OCI-LY1 (cell line): ENCODE data around the gene RABGAP1.

ENCODE experiments used
- H2AFZ ChIP-seq: fragments of 200-600 bp; sonication (generic), shearing (Covaris generic); 2 replicates; pipeline ENCODE4 v1.6.0; 2014; ENCODE audit warnings: antibody characterized with exemption, mild to moderate bottlenecking, low read length
- H3F3A ChIP-seq: fragments of 200-600 bp; sonication (generic), shearing (Covaris generic); 2 replicates; pipeline ENCODE4 v1.6.0; 2014; ENCODE audit warnings: mild to moderate bottlenecking, antibody characterized with exemption, low read length, moderate library complexity; ENCODE audit not compliant: insufficient read depth
- H3K27ac ChIP-seq: fragments of 200-600 bp; sonication (generic); 2 replicates; pipeline ENCODE4 v1.5.1; 2014; ENCODE audit warnings: low read length, mixed run types, mild to moderate bottlenecking, low read depth; ENCODE audit not compliant: poor library complexity, severe bottlenecking
- H3K27me3 ChIP-seq: fragments of 200-600 bp; sonication (generic); 2 replicates; pipeline ENCODE4 v1.6.0; 2014; ENCODE audit warnings: antibody characterized with exemption, mild to moderate bottlenecking, low read length, moderate library complexity; ENCODE audit not compliant: insufficient read depth
- H3K36me3 ChIP-seq: fragments of 200-600 bp; sonication (generic); 2 replicates; pipeline ENCODE4 v1.6.1; 2014; ENCODE audit warnings: mild to moderate bottlenecking, antibody characterized with exemption, low read length, moderate library complexity, mixed read lengths; ENCODE audit not compliant: insufficient read depth
- H3K4me1 ChIP-seq: fragments of 200-600 bp; sonication (generic); 2 replicates; pipeline ENCODE4 v1.5.1; 2014; ENCODE audit warnings: mild to moderate bottlenecking, low read length, moderate library complexity; ENCODE audit not compliant: insufficient read depth, severe bottlenecking
- H3K4me2 ChIP-seq: fragments of 200-600 bp; sonication (generic), shearing (Covaris generic); 2 replicates; pipeline ENCODE4 v1.6.1; 2014; ENCODE audit warnings: low read length
- H3K4me3 ChIP-seq: fragments of 200-600 bp; sonication (generic); 2 replicates; pipeline ENCODE4 v1.5.1; 2014; ENCODE audit warnings: low read length, low read depth, mild to moderate bottlenecking, mixed read lengths; ENCODE audit not compliant: poor library complexity, severe bottlenecking
- H3K79me2 ChIP-seq: fragments of 200-600 bp; shearing (Covaris generic); 2 replicates; pipeline ENCODE4 v1.6.1; 2016; ENCODE audit warnings: mixed run types, low read length, mixed read lengths; ENCODE audit not compliant: insufficient read depth
- H3K9ac ChIP-seq: fragments of 200-600 bp; sonication (generic), shearing (Covaris generic); 2 replicates; pipeline ENCODE4 v1.6.1; 2014; ENCODE audit warnings: mild to moderate bottlenecking, low read length, mixed read lengths
- H3K9me2 ChIP-seq: fragments of 200-600 bp; sonication (generic), shearing (Covaris generic); 2 replicates; pipeline ENCODE4 v1.6.1; 2014; ENCODE audit warnings: low read depth, mild to moderate bottlenecking, low read length, mixed read lengths
- H3K9me3 ChIP-seq: fragments of 200-600 bp; shearing (Covaris generic); 2 replicates; pipeline ENCODE4 v1.6.1; 2014; ENCODE audit warnings: low read length, mixed read lengths
- H4K20me1 ChIP-seq: fragments of 200-600 bp; sonication (generic), shearing (Covaris generic); 2 replicates; pipeline ENCODE4 v1.6.0; 2016; ENCODE audit warnings: mild to moderate bottlenecking, low read length; ENCODE audit not compliant: insufficient read depth
- CTCF ChIP-seq: fragments of 200-600 bp; sonication (generic), shearing (Covaris generic); IDR thresholded peaks from 2 replicates; pipeline ENCODE4 v1.5.1; 2017; ENCODE audit warnings: mild to moderate bottlenecking, antibody characterized with exemption, low read length, moderate library complexity, mixed read lengths
- EZH2 ChIP-seq: fragments of 200-600 bp; sonication (generic), shearing (Covaris generic); IDR thresholded peaks from 2 replicates; pipeline ENCODE4 v1.8.0; 2017; ENCODE audit warnings: borderline replicate concordance, mixed run types, mild to moderate bottlenecking, antibody characterized with exemption, low read length, moderate library complexity, mixed read lengths

Gene RABGAP1

GRCh38 chr9:122951056-122951455 lies 10.2 kb downstream of the RABGAP1 start:
- Histone ChIP-seq H3K4me3 (no peak overlapping the region), H3K4me1 (no peaks in the 10 kb centered on the region), H2AFZ (no peak overlapping the region), H3K9me2 (no peaks in the 10 kb centered on the region), H3K79me2 (peaks cover 86% of the 10 kb centered on the region), H3K9me3 (no peaks in the 10 kb centered on the region), H3K9ac (no peak overlapping the region), H3K27me3 (no peaks in the 10 kb centered on the region), H3K36me3 (peaks cover 6% of the 10 kb centered on the region; the same call in 1 of the 2 replicates), H3K27ac (no peak overlapping the region), H3K4me2 (no peak overlapping the region), H4K20me1 (no peaks in the 10 kb centered on the region), H3F3A (no peaks in the 10 kb centered on the region)
- TF ChIP-seq CTCF = no peak
- no peak for TF ChIP-seq EZH2

DNA sequence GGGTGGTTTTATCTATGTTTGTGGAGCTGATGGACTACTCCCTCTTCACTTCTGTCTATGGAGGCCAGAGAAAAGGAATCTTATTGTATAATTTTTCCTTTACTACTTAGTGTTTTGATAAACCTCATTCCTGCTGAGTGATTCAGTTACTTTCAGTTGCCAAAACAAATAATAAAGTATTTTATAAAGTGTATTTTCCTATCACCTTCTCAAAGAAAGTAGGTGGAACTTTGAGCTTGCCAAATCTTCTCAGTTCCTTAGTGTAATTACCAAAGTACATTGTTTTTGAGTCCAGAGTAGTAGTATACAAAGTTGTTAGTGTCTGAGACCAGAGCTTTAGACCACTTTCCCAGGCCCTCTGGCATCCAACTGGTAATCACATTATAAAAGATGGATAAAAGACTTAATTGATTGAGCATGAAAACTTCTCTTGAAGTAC lies 13.5 kb downstream of the RABGAP1 start:
- H3K27ac ChIP-seq = no peak overlapping the region
- no peak overlapping the region for H3K9ac ChIP-seq
- H3K4me1 ChIP-seq = no peaks in the 10 kb centered on the region
- H3K27me3 ChIP-seq = no peaks in the 10 kb centered on the region
- H3K4me3 ChIP-seq = no peak overlapping the region
- H4K20me1 ChIP-seq = no peaks in the 10 kb centered on the region
- peaks cover 16% of the 10 kb centered on the region for H3K36me3 ChIP-seq
- no peaks in the 10 kb centered on the region for H3K9me3 ChIP-seq
- no peaks in the 10 kb centered on the region for H3K9me2 ChIP-seq
- TF ChIP-seq EZH2 = no peak
- TF ChIP-seq CTCF = no peak
- H3F3A ChIP-seq = no peaks in the 10 kb centered on the region
- no peak overlapping the region for H2AFZ ChIP-seq
- H3K79me2 ChIP-seq = peaks cover 60% of the 10 kb centered on the region
- no peak overlapping the region for H3K4me2 ChIP-seq

DNA sequence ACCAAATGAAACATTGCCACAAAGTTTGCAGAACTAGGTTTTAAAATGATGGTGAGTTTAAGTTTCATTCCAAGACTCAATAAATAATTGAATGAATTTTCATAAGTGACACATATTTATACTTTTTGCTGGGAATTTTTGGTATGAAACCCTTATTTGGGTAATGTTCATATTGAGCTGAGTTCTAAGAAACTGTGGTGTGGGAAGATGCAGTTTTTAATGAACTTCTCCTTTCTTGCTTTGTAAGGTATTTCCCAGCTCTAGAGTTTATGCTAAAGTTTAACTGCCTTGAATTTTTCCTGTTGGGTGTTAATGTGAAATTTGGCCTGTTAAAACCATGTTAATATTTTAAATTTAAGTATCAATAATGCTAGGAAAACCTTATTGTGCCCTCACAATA lies 15.1 kb downstream of the RABGAP1 start:
- H3K36me3 ChIP-seq = peaks cover 32% of the 10 kb centered on the region
- no peak overlapping the region for H3K9ac ChIP-seq
- H3K4me1 ChIP-seq = no peaks in the 10 kb centered on the region
- H2AFZ ChIP-seq = no peak overlapping the region
- no peaks in the 10 kb centered on the region for H4K20me1 ChIP-seq
- no peak for TF ChIP-seq EZH2
- no peak overlapping the region for H3K4me2 ChIP-seq
- no peaks in the 10 kb centered on the region for H3F3A ChIP-seq
- H3K27ac ChIP-seq = no peak overlapping the region
- H3K27me3 ChIP-seq = no peaks in the 10 kb centered on the region
- H3K79me2 ChIP-seq = peaks cover 46% of the 10 kb centered on the region
- H3K9me2 ChIP-seq = no peaks in the 10 kb centered on the region
- H3K4me3 ChIP-seq = no peak overlapping the region
- H3K9me3 ChIP-seq = peaks cover 5% of the 10 kb centered on the region; the same call in 1 of the 2 replicates

DNA sequence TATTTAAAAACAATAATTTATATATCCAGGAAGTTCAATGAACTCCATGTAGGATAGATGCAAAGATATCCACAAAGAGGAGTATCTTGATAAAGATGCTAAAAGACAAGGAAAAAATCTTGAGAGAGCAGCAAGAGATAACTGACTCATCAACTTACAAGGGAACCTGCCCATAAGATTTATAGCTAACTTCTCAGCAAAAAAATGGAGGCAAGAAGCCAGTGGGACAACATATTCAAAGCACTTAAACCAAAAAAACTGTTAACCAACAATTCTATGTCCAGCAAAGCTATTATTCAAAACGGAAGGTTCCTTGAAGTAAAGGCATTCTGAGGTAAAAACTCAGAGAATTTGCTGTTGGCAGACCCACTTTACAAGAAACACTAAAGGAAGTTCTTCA lies 20.3 kb downstream of the RABGAP1 start:
- H3K27me3 ChIP-seq = no peaks in the 10 kb centered on the region
- H3K9me3 ChIP-seq = peaks cover 5% of the 10 kb centered on the region; the same call in 1 of the 2 replicates
- no peak overlapping the region for H3K4me2 ChIP-seq
- peaks cover 3% of the 10 kb centered on the region; the same call in 1 of the 2 replicates for H3K79me2 ChIP-seq
- no peaks in the 10 kb centered on the region for H3F3A ChIP-seq
- H3K4me3 ChIP-seq = no peak overlapping the region
- H2AFZ ChIP-seq = no peak overlapping the region
- peaks cover 39% of the 10 kb centered on the region for H3K36me3 ChIP-seq
- no peaks in the 10 kb centered on the region for H3K9me2 ChIP-seq
- H3K9ac ChIP-seq = no peak overlapping the region
- TF ChIP-seq EZH2 (no peak), CTCF (no peak)
- no peaks in the 10 kb centered on the region for H3K4me1 ChIP-seq
- no peak overlapping the region for H3K27ac ChIP-seq
- no peaks in the 10 kb centered on the region for H4K20me1 ChIP-seq
